ENCODE results near the gene CSH2.
A peak's percentile ranks its signal among the peaks of the same experiment; 100 is the strongest.
"Not testable (repeated sequence)": the region's sequence is repeated elsewhere in the genome, so short reads cannot be mapped to it uniquely, and the experiment has no call there.

CSH2 gene

DNA sequence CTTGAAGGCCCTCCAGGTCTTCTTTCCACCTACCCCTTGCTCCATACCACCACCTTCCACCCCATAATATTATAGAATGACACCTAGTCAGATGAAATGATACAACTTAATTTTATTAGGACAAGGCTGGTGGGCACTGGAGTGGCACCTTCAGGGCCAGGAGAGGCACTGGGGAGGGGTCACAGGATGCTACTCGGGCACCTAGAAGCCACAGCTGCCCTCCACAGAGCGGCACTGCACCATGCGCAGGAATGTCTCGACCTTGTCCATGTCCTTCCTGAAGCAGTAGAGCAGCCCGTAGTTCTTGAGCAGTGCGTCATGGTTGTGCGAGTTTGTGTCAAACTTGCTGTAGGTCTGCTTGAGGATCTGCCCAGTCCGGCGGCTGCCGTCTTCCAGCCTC lies 21.3 kb upstream of the CSH2 start:
- DNase-seq, result not testable (repeated sequence)

DNA sequence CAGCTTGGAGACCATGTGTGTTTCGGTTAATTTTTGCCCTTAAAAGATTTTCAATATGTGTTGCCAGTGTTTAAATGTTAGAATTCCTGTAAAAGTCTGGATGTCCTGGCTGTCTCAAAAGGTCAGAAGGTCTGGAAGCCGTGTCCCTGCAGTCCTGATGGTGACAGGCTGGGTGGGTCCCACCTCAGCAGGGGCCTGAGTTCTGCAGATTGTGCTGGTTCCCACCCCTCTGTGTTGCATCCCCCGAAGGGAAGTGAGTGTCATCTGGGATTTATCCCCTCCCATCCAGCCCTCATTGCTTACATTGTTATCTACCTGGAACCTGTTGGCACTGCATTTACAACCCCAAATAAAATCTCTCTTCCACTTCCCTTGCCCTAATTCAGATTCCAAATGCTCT lies 20.5 kb upstream of the CSH2 start:
- not testable (repeated sequence) for DNase-seq

DNA sequence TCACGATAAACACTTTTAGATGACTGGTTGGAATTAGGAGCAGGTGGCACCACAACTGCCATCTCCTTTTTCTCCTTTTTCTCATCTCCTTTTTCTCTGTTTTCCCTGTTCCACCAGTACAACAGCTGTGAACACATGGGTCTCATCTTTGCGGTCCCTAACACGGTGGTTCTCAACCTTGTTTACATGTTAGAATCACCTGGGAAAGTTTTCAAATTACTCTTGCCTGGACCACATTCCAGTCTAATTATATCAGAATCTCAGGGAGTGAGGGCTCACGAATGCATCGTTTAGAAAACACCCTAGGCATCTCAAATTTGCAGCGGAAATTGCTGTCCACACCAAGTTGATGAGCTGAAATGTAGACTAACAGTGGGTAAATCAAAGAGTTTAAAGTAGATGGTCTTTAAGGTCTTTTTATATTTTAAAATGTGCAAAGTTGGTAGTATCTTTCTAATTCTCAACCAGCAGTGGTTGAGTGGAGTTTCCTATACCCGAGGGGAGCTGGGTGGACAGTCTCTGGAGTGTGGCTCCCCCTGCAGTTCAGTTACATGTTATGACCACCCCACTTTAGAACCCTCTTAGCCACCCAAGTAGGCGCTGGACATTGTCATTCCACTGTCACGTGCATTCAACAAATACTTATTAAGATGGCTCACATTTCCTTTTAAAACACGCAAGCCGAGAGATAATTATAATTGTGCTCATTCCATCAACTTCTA lies 19.0 kb upstream of the CSH2 start:
- DNase-seq, result not testable (repeated sequence)

DNA sequence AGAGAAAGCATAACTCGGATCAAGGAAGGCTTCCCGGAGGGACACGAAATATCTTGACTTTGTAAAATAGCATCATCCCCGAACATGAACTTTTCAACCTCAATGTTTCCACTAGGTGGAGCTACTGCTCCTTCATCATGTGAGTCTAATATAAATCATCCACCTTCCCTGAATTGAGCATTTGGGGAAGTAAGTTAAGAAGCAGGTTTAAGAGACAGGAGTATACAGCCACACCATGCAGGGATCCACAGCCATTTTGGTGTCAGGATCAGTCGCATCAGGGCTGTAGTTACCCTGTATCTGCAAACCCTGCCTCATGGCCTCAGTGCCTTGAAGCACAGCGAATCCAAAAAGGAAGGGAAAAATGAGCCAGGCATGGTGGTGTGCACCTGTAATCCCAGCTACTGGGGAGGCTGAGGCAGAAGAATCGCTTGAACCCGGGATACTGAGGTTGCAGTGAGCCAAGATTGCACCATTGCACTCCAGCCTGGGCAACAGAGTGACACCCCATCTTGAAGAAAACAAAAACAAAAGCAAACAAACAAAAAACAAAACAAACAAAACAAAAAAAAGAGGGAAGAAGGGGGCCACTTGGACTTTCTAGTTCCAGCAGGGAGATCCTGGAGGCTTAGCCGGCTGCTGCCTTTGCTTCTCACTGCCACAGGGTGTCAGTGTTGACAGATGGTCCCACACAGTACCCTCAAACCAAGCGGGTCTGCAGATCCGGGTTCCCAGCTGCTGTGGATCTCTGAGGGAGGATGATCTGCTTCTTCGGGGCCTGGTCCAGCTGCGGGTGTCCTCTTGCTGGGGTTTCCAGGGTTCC lies 15.8 kb upstream of the CSH2 start:
- DNase-seq, result peak; percentile 25

DNA sequence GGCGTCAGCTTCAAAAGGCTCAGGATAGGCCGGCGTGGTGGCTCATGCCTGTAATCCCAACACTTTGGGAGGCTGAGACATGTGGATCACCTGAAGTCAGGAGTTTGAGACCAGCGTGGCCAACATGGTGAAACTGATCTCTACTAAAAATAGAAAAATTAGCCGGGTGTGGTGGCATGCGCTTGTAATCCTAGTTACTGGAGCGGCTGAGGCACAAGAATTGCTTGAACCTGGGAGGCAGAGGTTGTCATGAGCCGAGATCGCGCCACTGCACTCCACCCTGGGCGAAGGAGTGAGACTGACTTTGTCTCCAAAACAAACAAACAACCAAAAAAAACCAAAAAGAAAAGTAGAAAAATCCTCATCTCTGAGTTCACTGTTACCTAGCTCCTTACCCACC lies 11.6 kb upstream of the CSH2 start:
- not testable (repeated sequence) for DNase-seq

- DNase-seq, result not testable (repeated sequence)
Observed at GRCh38 chr17:63882626-63883126, 9.2 kb upstream of the CSH2 start.

GRCh38 chr17:63881935-63882601 lies 8.6 kb upstream of the CSH2 start, which contains the start of gene GH2:
Gene GH2, minus strand, starts transcription at chr17:63881944. Its CDS starts 143 bp downstream, at chr17:63881801.
- peak; percentile 46 for DNase-seq

- DNase-seq, result not testable (repeated sequence)
Observed at GRCh38 chr17:63881337-63881736, 7.9 kb upstream of the CSH2 start.

GRCh38 chr17:63880706-63881105 lies 7.2 kb upstream of the CSH2 start:
- DNase-seq, result no peak

DNA sequence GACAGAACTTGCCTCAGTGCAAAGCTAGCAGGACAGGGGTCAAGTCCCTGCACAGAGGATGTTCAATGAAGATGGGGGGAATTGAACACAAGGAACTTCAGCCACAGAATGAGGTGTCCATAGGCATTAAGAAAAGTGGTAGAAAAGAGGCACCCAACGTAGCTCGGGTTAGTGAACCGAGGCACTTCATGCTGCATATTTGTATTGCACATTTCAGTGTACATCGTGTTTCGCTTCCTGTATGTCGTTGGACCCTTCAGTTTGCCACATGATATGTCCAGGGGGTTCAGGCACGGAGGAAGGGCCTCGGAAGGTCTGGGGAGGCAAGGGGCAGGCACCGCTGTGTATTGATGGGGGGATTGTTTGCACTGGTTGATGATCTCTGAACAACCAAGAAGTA lies 4.9 kb upstream of the CSH2 start:
- not testable (repeated sequence) for DNase-seq

DNA sequence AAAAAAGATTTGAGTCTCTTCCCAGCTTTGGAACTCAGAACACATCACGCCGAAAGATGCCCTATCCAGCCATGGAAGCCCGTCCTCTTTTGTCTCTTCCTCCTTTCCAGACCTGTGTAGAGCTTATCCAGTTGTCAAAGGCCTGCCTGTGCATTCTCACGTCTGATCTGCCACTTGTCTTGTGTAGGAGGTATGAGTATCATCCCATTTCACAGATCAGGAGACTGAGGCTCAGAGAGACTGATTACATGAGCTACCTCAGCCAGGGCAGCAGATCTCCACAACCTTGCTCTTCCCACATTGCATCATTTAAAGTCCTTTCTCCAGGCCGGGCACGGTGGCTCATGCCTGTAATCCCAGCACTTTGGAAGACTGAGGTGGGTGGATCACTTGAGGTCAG lies 1.2 kb upstream of the CSH2 start:
- not testable (repeated sequence) for DNase-seq

DNA sequence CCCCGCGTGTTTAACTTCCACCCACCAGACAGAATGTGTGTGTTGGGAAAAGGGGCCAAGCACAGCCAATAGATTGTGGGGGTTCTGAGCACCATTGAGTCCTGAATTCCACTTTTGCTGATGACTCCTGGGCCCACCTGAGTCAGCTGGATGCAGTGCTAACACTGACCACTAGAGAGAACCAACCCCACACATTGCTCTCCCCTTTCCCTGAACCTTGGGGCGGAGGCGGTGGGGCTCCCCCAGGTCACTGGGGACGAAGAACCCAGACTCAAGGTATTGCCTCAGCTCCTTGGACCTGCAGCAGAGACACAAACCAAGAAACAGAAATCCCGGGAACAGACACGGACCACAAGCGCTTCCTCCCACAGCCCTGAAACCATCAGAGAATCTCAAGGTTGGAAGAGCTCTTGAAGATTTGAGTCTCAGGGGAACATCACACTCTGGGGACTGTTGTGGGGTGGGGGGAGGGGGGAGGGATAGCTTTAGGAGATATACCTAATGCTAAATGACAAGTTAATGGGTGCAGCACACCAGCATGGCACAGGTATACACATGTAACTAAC lies 667 bp upstream of the CSH2 start:
- not testable (repeated sequence) for DNase-seq

DNA sequence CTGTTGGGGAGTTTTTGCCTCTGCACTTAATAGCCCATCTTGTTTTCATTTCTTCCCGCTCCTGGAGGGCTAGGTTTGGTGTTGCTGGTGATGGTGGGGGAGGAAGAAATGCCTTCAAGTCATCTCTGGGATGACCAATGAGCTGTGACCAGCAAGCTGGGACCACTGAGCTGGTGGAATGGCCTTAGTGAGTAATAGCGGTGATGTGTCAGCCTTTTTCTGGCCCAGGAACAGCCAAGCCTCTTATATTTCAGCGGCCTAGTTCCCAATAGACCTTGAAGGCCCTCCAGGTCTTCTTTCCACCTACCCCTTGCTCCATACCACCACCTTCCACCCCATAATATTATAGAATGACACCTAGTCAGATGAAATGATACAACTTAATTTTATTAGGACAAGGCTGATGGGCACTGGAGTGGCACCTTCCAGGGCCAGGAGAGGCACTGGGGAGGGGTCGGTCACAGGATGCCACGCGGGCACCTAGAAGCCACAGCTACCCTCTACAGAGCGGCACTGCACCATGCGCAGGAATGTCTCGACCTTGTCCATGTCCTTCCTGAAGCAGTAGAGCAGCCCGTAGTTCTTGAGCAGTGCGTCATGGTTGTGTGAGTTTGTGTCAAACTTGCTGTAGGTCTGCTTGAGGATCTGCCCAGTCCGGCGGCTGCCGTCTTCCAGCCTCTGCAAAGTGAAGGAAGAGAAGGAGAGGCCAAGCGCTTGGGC lies 1.7 kb downstream of the CSH2 start:
- DNase-seq, result not testable (repeated sequence)

- DNase-seq, result peak; percentile 46
Observed at GRCh38 chr17:63870292-63870665, 3.2 kb downstream of the CSH2 start.

DNA sequence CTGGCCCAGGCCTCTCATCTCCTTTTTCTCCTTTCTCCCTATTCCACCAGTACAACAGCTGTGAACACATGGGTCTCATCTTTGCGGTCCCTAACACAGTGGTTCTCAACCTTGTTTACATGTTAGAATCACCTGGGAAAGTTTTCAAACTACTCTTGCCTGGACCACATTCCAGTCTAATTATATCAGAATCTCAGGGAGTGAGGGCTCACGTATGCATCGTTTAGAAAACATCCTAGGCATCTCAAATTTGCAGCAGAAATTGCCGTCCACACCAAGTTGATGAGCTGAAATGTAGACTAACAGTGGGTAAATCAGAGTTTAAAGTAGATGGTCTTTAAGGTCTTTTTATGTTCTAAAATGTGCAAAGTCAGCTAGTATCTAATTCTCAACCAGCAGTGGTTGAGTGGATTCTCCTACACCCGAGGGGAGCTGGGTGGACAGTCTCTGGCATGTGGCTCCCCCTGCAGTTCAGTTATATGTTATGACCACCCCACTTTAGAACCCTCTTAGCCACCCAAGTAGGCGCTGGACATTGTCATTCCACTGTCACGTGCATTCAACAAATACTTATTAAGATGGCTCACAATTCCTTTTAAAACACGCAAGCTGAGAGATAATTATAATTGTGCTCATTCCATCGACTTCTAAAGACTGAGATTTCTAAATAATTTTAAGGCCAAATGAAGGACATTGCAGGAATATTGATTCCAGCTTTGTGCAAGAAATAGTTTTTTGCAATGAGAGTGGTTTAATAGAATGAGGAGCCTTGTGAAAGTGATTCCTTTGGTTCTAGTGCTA lies 3.8 kb downstream of the CSH2 start:
- peak; percentile 71 for DNase-seq

DNA sequence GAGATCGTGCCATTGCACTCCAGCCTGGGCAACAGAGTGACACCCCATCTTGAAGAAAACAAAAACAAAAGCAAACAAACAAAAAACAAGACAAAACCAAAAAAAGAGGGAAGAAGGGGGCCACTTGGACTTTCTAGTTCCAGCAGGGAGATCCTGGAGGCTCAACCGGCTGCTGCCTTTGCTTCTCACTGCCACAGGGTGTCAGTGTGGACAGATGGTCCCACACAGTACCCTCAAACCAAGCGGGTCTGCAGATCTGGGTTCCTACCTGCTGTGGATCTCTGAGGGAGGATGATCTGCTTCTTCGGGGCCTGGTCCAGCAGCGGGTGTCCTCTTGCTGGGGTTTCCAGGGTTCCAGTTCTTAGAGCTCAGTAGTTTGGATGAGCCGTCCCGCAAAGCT lies 6.9 kb downstream of the CSH2 start:
- not testable (repeated sequence) for DNase-seq

DNA sequence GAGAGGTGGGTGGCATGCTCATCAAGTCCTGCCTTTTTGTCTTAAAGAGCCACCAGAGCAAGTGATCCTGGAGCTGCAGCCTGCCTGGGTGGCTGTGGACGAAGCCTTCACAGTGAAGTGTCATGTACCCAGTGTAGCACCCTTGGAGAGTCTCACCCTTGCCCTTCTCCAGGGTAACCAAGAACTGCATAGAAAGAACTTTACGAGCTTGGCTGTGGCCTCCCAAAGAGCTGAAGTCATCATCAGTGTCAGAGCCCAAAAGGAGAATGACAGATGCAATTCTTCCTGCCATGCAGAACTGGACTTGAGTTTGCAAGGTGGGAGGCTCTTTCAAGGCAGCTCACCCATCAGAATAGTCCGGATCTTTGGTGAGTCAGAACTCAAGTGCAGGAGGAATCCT lies 14.2 kb downstream of the CSH2 start:
- DNase-seq, result no peak

DNA sequence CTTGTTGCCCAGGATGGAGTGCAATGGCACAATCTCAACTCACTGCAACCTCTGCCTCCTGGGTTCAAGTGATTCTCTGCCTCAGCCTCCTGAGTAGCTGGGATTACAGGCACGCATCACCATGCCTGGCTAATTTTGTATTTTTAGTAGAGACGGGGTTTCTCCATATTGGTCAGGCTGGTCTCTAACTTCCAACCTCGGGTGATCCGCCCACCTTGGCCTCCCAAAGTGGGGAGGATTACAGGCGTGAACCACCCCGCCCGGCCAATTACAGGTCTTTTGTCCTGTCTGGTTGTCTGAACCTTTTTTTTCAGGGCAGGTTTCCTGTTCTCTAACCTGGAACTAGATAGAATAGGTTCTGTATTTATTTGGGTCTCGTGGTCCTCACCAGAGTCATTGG lies 17.1 kb downstream of the CSH2 start:
- DNase-seq, result not testable (repeated sequence)

DNA sequence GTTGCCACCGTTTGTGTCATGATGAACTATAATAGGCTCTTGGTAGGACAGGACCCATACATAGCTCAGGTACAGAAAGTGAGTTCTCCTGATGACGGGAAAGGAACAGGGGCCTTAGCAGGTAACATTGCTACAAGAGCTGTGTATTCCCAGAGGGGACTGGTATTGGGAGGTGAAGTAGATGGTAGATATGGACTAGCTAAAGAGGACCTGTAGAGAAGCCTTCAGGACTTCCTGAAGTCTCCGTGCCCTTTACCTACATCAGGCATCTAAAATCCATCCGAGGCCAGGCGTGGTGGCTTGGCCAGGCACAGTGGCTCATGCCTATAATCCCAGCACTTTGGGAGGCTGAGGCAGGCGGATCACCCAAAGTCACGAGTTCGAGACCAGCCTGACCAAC lies 18.3 kb downstream of the CSH2 start:
- DNase-seq, result no peak

- DNase-seq, result no peak
Observed at GRCh38 chr17:63854709-63855108, 18.8 kb downstream of the CSH2 start.

- DNase-seq, result no peak
Observed at GRCh38 chr17:63853260-63853659, 20.2 kb downstream of the CSH2 start.
